WTC11 (cell line): ENCODE results near the gene PTPN5. TPM values are rescaled to one million over a fixed set of nuclear protein-coding genes. Genes with fewer than 3 reads are reported as not detected.

Experiments used
- ATAC-seq: fragments of 200-7000 bp; cut with Tn5 transposase; 2 replicates; pipeline ENCODE4 v1.10.0; 2021; ENCODE audit warnings: mild to moderate bottlenecking, moderate library complexity
- CTCF ChIA-PET: fragments of 300-600 bp; sonication (Branson Sonifier 250); formaldehyde crosslinking; loops from one replicate; lab custom pipeline; 2021; ENCODE audit warnings: antibody characterized with exemption; lab: Charles Lee
- POLR2A ChIA-PET: fragments of 350-600 bp; sonication (Branson Sonifier 250); formaldehyde crosslinking; loops from one replicate; lab custom pipeline; 2021; ENCODE audit warnings: antibody characterized with exemption; lab: Charles Lee
- DNase-seq: peaks from one replicate; pipeline ENCODE4 v3.0.0; 2021; ENCODE audit warnings: low spot score
- H3K27ac Mint-ChIP-seq: 2 replicates; pipeline ENCODE4 v1.8.0; 2021; ENCODE audit warnings: mixed read lengths
- H3K27me3 Mint-ChIP-seq: 2 replicates; pipeline ENCODE4 v1.8.0; 2021; ENCODE audit warnings: low read depth, mild to moderate bottlenecking, moderate library complexity, mixed read lengths
- H3K36me3 Mint-ChIP-seq: 2 replicates; pipeline ENCODE4 v1.8.0; 2021; ENCODE audit warnings: mixed read lengths
- H3K4me1 Mint-ChIP-seq: 2 replicates; pipeline ENCODE4 v1.8.0; 2022; ENCODE audit warnings: mixed read lengths
- H3K4me3 Mint-ChIP-seq: 2 replicates; pipeline ENCODE4 v1.8.0; 2021; ENCODE audit warnings: mild to moderate bottlenecking, moderate library complexity, mixed read lengths
- H3K9me3 Mint-ChIP-seq: 2 replicates; pipeline ENCODE4 v1.8.0; 2021; ENCODE audit warnings: mixed read lengths
- AR ChIP-seq: fragments of 250-450 bp; sonication (Bioruptor Pico); IDR thresholded peaks from 2 replicates; pipeline ENCODE4 v1.9.0; 2021; ENCODE audit warnings: mild to moderate bottlenecking
- CBFB ChIP-seq: sonication (generic); formaldehyde crosslinking; IDR thresholded peaks from 2 replicates; pipeline ENCODE4 v1.8.1; 2022; ENCODE audit warnings: mild to moderate bottlenecking, low read depth, missing genetic modification reagents
- E2F1 ChIP-seq: sonication (generic); formaldehyde crosslinking; IDR thresholded peaks from 2 replicates; pipeline ENCODE4 v1.8.0; 2022; ENCODE audit warnings: mild to moderate bottlenecking, missing genetic modification reagents
- E2F5 ChIP-seq: sonication (generic); formaldehyde crosslinking; IDR thresholded peaks from 2 replicates; pipeline ENCODE4 v1.8.1; 2022; ENCODE audit warnings: mild to moderate bottlenecking, moderate library complexity, missing genetic modification reagents
- ETV6 ChIP-seq: sonication (generic); formaldehyde crosslinking; IDR thresholded peaks from 2 replicates; pipeline ENCODE4 v1.8.1; 2022; ENCODE audit warnings: mild to moderate bottlenecking, missing genetic modification reagents
- FOXK1 ChIP-seq: sonication (generic); formaldehyde crosslinking; IDR thresholded peaks from 2 replicates; pipeline ENCODE4 v1.8.0; 2022; ENCODE audit warnings: mild to moderate bottlenecking, moderate library complexity, missing genetic modification reagents
- GTF2I ChIP-seq: fragments of 250-450 bp; sonication (Bioruptor Pico); conservative IDR thresholded peaks from 2 replicates; pipeline ENCODE4 v1.4.0; 2021; ENCODE audit warnings: mild to moderate bottlenecking
- NR2C2 ChIP-seq: sonication (generic); formaldehyde crosslinking; IDR thresholded peaks from 2 replicates; pipeline ENCODE4 v1.8.0; 2022; ENCODE audit warnings: mild to moderate bottlenecking, missing genetic modification reagents
- NR3C1 ChIP-seq: sonication (generic); formaldehyde crosslinking; conservative IDR thresholded peaks from 2 replicates; pipeline ENCODE4 v1.8.1; 2023; ENCODE audit warnings: low read depth, mild to moderate bottlenecking, missing genetic modification reagents
- ZNF219 ChIP-seq: sonication (generic); formaldehyde crosslinking; IDR thresholded peaks from 2 replicates; pipeline ENCODE4 v1.8.0; 2023; ENCODE audit warnings: missing genetic modification reagents, mild to moderate bottlenecking, borderline replicate concordance
- ZNF532 ChIP-seq: fragments of 250-450 bp; sonication (Bioruptor Pico); IDR thresholded peaks from 2 replicates; pipeline ENCODE4 v1.9.0; 2021; ENCODE audit warnings: mild to moderate bottlenecking, borderline replicate concordance
- total RNA-seq: library from RNA; stranded (reverse); gene quantifications from 3 replicates; pipeline ENCODE4 v1.2.3, GENCODE V29; 2021
- TF ChIP-seq, protein P1 (sequence below): sonication (generic); formaldehyde crosslinking; IDR thresholded peaks from 2 replicates; pipeline ENCODE4 v1.8.1; 2023; ENCODE audit warnings: mild to moderate bottlenecking, missing genetic modification reagents, borderline replicate concordance
- TF ChIP-seq, protein P2 (sequence below): sonication (generic); formaldehyde crosslinking; IDR thresholded peaks from 2 replicates; pipeline ENCODE4 v1.8.1; 2023; ENCODE audit warnings: mild to moderate bottlenecking, missing genetic modification reagents, moderate library complexity

Gene PTPN5
- total RNA-seq, 1 experiment from 2014 or later: 4.5 TPM

- no peaks in the 10 kb centered on the region for H3K36me3 Mint-ChIP-seq
- ChIA-PET POLR2A (no interaction called here), CTCF (no interaction called here)
- H3K4me1 Mint-ChIP-seq: peaks cover 13% of the 10 kb centered on the region
- TF ChIP-seq E2F5 (CRISPR knock-in tag): no peak
- no peak for TF ChIP-seq GTF2I (CRISPR knock-in tag)
- TF ChIP-seq, protein P1, sequence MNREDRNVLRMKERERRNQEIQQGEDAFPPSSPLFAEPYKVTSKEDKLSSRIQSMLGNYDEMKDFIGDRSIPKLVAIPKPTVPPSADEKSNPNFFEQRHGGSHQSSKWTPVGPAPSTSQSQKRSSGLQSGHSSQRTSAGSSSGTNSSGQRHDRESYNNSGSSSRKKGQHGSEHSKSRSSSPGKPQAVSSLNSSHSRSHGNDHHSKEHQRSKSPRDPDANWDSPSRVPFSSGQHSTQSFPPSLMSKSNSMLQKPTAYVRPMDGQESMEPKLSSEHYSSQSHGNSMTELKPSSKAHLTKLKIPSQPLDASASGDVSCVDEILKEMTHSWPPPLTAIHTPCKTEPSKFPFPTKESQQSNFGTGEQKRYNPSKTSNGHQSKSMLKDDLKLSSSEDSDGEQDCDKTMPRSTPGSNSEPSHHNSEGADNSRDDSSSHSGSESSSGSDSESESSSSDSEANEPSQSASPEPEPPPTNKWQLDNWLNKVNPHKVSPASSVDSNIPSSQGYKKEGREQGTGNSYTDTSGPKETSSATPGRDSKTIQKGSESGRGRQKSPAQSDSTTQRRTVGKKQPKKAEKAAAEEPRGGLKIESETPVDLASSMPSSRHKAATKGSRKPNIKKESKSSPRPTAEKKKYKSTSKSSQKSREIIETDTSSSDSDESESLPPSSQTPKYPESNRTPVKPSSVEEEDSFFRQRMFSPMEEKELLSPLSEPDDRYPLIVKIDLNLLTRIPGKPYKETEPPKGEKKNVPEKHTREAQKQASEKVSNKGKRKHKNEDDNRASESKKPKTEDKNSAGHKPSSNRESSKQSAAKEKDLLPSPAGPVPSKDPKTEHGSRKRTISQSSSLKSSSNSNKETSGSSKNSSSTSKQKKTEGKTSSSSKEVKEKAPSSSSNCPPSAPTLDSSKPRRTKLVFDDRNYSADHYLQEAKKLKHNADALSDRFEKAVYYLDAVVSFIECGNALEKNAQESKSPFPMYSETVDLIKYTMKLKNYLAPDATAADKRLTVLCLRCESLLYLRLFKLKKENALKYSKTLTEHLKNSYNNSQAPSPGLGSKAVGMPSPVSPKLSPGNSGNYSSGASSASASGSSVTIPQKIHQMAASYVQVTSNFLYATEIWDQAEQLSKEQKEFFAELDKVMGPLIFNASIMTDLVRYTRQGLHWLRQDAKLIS (CRISPR knock-in tag): no peak
- TF ChIP-seq E2F1 (CRISPR knock-in tag): no peak
- TF ChIP-seq ETV6 (CRISPR knock-in tag): no peak
- no peak for TF ChIP-seq CBFB (CRISPR knock-in tag)
- no peak for TF ChIP-seq NR2C2 (CRISPR knock-in tag)
- H3K27ac Mint-ChIP-seq: no peak overlapping the region
- DNase-seq (no peak), ATAC-seq (no peak)
- H3K27me3 Mint-ChIP-seq: peaks cover 51% of the 10 kb centered on the region
- H3K4me3 Mint-ChIP-seq: no peak overlapping the region
- no peaks in the 10 kb centered on the region for H3K9me3 Mint-ChIP-seq
Measured at GRCh38 chr11:18709414-18709813, 82.2 kb downstream of the PTPN5 start.

GRCh38 chr11:18707811-18708340 lies 83.7 kb downstream of the PTPN5 start:
- no peak for TF ChIP-seq NR3C1 (CRISPR knock-in tag)
- TF ChIP-seq ZNF532 (CRISPR knock-in tag): no peak
- TF ChIP-seq FOXK1 (CRISPR knock-in tag): no peak
- no peak for TF ChIP-seq ZNF219 (CRISPR knock-in tag)
- TF ChIP-seq, protein P2, sequence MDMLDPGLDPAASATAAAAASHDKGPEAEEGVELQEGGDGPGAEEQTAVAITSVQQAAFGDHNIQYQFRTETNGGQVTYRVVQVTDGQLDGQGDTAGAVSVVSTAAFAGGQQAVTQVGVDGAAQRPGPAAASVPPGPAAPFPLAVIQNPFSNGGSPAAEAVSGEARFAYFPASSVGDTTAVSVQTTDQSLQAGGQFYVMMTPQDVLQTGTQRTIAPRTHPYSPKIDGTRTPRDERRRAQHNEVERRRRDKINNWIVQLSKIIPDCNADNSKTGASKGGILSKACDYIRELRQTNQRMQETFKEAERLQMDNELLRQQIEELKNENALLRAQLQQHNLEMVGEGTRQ (CRISPR knock-in tag): no peak
- no peak for TF ChIP-seq AR (CRISPR knock-in tag)
- TF ChIP-seq, all 79 proteins: peak for 0
- POLR2A ChIA-PET: no interaction called here
- no peak for DNase-seq

More at GRCh38 chr11:18707811-18708340, 83.7 kb downstream of the PTPN5 start:
- H3K4me1 Mint-ChIP-seq: peaks cover 13% of the 10 kb centered on the region
- ATAC-seq: no peak
- H3K27me3 Mint-ChIP-seq: peaks cover 63% of the 10 kb centered on the region
- CTCF ChIA-PET: interaction anchor here (0.9 kb wide), 1 partner anchor 14 kb away, joined by 5 read pairs; no protein-coding TSS in a partner anchor
- no peaks in the 10 kb centered on the region for H3K36me3 Mint-ChIP-seq
- no peaks in the 10 kb centered on the region for H3K9me3 Mint-ChIP-seq
- peak overlapping the region; percentile 79 for H3K4me3 Mint-ChIP-seq
- H3K27ac Mint-ChIP-seq: no peak overlapping the region
